Prostate gland (tissue), 2 donors: ENCODE measurements around the gene RARA. TPM values are rescaled to one million over a fixed set of nuclear protein-coding genes. Genes with fewer than 3 reads are reported as not detected.

Source experiments
- DNase-seq: peaks from one replicate; pipeline ENCODE4 v3.0.0-alpha.2; 2019; ENCODE audit warnings: low spot score
- H3K27ac ChIP-seq, 2 donors: fragments of 200-600 bp; sonication (generic); 2 replicates each; pipeline ENCODE4 v1.5.1; 2017 to 2019
- H3K27me3 ChIP-seq: fragments of 200-600 bp; sonication (generic); replicated peaks from 2 replicates; pipeline ENCODE4 v1.5.1; 2019; ENCODE audit not compliant: insufficient read depth
- H3K36me3 ChIP-seq, 2 donors: fragments of 200-600 bp; sonication (generic); 1 replicate in 1 of 2; 2 replicates in 1 of 2; pipeline versions ENCODE4 v1.5.1 to v1.8.1; 2017 to 2019
- H3K4me1 ChIP-seq: fragments of 200-600 bp; sonication (generic); replicated peaks from 2 replicates; pipeline ENCODE4 v1.5.1; 2019
- H3K4me3 ChIP-seq, 2 donors: fragments of 200-600 bp; sonication (generic); 2 replicates each; pipeline ENCODE4 v1.5.1; 2017 to 2019
- H3K9me3 ChIP-seq: fragments of 200-600 bp; sonication (generic); 2 replicates; pipeline ENCODE4 v1.5.1; 2017
- POLR2A ChIP-seq: fragments of 450-650 bp; IDR thresholded peaks from one replicate; pipeline ENCODE4 v1.6.1; 2016; ENCODE audit warnings: antibody characterized with exemption, mild to moderate bottlenecking
- POLR2AphosphoS5 ChIP-seq: sonication (generic); formaldehyde crosslinking; IDR thresholded peaks from one replicate; pipeline ENCODE4 v1.6.1; 2017; ENCODE audit warnings: antibody characterized with exemption
- WGBS: methylation state at CpG from one replicate; pipeline ENCODE4 v1.1.5; 2018; 5-methylcytosine and 5-hydroxymethylcytosine counted together
- intact Hi-C: fragments of 100-400 bp; cut with DNase I; formaldehyde crosslinking; loops from one replicate; pipeline ENCODE4 v1.14.2; 2022
- total RNA-seq, 2 donors: library from RNA; depleted of rRNA; stranded (reverse); fragments of >200 nt; gene quantifications; one replicate each; pipeline ENCODE4 v1.1.0, GENCODE V29; 2016
- TF ChIP-seq, protein P1 (sequence below), 4 experiments: fragments of 200-600 bp in 2 of 4; fragments of 450-650 bp in 2 of 4; sonication (generic) in 2 of 4; IDR thresholded peaks; 1 replicate in 3 of 4; 2 replicates in 1 of 4; pipeline ENCODE4 v1.5.1; 2016 to 2019; ENCODE audit warnings: antibody characterized with exemption in 4 of 4, mild to moderate bottlenecking in 2 of 4, moderate library complexity in 2 of 4

RARA gene
- total RNA-seq, 2 donors from 2014 or later: 24.4 to 70.6 TPM

DNA sequence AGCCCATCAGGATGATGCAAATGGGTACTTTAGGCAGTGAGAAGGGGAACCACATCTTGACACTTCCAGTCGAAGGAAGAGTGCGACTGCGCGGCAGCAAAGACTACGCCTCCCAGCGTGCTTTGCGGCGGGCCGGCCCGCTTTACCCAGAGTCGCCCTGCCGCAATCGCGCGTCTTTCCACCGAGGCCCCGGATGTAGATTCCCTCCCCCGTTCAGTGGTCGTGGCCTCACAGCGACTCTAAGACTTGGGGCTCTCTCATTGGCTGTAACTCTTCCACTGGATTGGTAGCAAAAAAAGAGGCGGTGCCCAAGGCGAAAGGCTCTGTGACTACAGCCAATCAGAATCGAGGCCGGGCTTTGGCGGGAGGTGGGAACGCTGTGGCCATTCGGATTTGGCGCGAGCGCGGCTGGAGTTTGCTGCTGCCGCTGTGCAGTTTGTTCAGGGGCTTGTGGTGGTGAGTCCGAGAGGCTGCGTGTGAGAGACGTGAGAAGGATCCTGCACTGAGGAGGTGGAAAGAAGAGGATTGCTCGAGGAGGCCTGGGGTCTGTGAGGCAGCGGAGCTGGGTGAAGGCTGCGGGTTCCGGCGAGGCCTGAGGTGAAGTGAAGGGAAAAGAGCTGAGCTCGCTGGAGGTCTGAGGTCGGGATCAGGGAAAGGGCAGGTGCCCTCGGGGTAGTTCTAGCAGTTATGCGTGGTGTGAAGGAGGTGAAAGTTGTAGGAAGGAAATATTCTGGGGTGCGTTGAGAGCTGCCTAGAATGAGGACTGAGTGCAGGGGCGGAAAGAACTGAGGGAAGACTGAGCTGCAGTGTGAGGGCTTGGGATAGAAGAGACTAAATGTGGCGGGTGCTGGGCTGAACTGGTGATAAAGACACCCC lies 21.2 kb upstream of the RARA start, which contains the start of gene CDC6:
Gene CDC6 (plus strand): TSS at position 386 of the 876 bp plus-strand sequence. CDS start 1,542 bp downstream, outside the sequence.
- Histone ChIP-seq H3K4me3 (peak within 1 kb of the TSS; percentile 35 to 45), H3K36me3 (no peaks in the 10 kb centered on the region), H3K27ac (peak within 1 kb of the TSS in 1 of 2 donors; percentile 5), H3K27me3 (no peaks in the 10 kb centered on the region), H3K9me3 (no peaks in the 10 kb centered on the region), H3K4me1 (peaks cover 4% of the 10 kb centered on the region)
- intact Hi-C loops: loop anchor here (5.0 kb wide), 1 partner anchor 70 kb away; the partner anchor contains the start of gene WIPF2
- WGBS: under 1% methylated on average over 45 of the region's 47 CpGs
- DNase-seq: peak; percentile 99
- TF ChIP-seq POLR2AphosphoS5: peak; percentile 100
- TF ChIP-seq, protein P1, sequence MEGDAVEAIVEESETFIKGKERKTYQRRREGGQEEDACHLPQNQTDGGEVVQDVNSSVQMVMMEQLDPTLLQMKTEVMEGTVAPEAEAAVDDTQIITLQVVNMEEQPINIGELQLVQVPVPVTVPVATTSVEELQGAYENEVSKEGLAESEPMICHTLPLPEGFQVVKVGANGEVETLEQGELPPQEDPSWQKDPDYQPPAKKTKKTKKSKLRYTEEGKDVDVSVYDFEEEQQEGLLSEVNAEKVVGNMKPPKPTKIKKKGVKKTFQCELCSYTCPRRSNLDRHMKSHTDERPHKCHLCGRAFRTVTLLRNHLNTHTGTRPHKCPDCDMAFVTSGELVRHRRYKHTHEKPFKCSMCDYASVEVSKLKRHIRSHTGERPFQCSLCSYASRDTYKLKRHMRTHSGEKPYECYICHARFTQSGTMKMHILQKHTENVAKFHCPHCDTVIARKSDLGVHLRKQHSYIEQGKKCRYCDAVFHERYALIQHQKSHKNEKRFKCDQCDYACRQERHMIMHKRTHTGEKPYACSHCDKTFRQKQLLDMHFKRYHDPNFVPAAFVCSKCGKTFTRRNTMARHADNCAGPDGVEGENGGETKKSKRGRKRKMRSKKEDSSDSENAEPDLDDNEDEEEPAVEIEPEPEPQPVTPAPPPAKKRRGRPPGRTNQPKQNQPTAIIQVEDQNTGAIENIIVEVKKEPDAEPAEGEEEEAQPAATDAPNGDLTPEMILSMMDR (IDR thresholded peaks at IDR 0.05): no peak

- no peak for TF ChIP-seq POLR2A
- peak; percentile 39 for TF ChIP-seq POLR2AphosphoS5
- TF ChIP-seq, protein P1 (IDR thresholded peaks at IDR 0.05): peak in 3 of 4 experiments; percentile 47 to 81 (median 71)
- WGBS: 58% methylated on average over 4 of the region's 4 CpGs
- no peak overlapping the region for H3K4me3 ChIP-seq
- no peaks in the 10 kb centered on the region for H3K36me3 ChIP-seq
- intact Hi-C loops: loop anchor here (2.0 to 10.0 kb wide), 2 partner anchors 88 to 276 kb away; partner anchors contain the start of gene CSF3
- H3K4me1 ChIP-seq: peaks cover 4% of the 10 kb centered on the region
- peak; percentile 58 for DNase-seq
- H3K27me3 ChIP-seq: no peaks in the 10 kb centered on the region
- no peaks in the 10 kb centered on the region for H3K9me3 ChIP-seq
- H3K27ac ChIP-seq: no peak overlapping the region
Observed at GRCh38 chr17:40290629-40291280, 18.2 kb upstream of the RARA start.

- H3K4me3 ChIP-seq: no peak overlapping the region
- peaks cover 4% of the 10 kb centered on the region for H3K4me1 ChIP-seq
- TF ChIP-seq, protein P1 (IDR thresholded peaks at IDR 0.05): no peak
- no peak for TF ChIP-seq POLR2A
- no peaks in the 10 kb centered on the region for H3K9me3 ChIP-seq
- no peak for DNase-seq
- 80% methylated on average over 2 of the region's 2 CpGs for WGBS
- no peaks in the 10 kb centered on the region for H3K36me3 ChIP-seq
- intact Hi-C loops: loop anchor here (2.0 to 10.0 kb wide), 2 partner anchors 88 to 276 kb away; partner anchors contain the start of gene CSF3
- no peak overlapping the region for H3K27ac ChIP-seq
- no peaks in the 10 kb centered on the region for H3K27me3 ChIP-seq
Observed at GRCh38 chr17:40291281-40291664, 17.7 kb upstream of the RARA start.

DNA sequence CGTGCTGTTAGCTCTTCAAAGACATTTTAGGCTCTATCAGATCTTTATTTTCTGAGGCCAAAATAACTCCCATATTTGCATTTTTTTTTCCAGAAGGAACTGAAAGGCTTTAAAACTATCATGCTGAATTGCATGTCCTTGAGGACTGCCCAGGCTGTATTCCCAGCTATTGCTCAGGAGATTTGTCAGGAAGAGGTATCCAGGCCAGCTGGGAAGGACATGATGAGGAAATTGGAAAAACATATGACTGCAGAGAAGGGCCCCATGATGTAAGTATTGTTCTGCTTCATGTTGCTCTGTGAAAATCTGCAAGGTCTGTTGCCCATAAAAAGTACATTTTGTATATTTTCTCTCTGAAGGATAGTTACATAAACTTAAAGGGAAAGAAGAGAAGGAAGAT lies 15.6 kb upstream of the RARA start:
- DNase-seq: no peak
- intact Hi-C loops: loop anchor here (10.0 kb wide), 1 partner anchor 279 kb away; the partner anchor contains the start of gene CSF3
- H3K9me3 ChIP-seq: no peaks in the 10 kb centered on the region
- no peaks in the 10 kb centered on the region for H3K27me3 ChIP-seq
- H3K36me3 ChIP-seq: no peaks in the 10 kb centered on the region
- 81% methylated on average over 1 of the region's 1 CpG for WGBS
- H3K27ac ChIP-seq: no peak overlapping the region
- no peaks in the 10 kb centered on the region for H3K4me1 ChIP-seq
- no peak for TF ChIP-seq POLR2A
- TF ChIP-seq, protein P1 (IDR thresholded peaks at IDR 0.05): no peak
- TF ChIP-seq POLR2AphosphoS5: no peak
- H3K4me3 ChIP-seq: no peak overlapping the region
